Measurements from ENCODE around the gene HDAC4. TPM values are rescaled to one million over a fixed set of nuclear protein-coding genes. Genes with fewer than 3 reads are reported as not detected.

The HDAC4 gene
- total and polyA plus RNA-seq, 10 of the 15 experiments (the other 5 are each of a cell fraction or from before 2014, with no cell fraction given) = 0.22 to 15.7 (median 4.8) TPM

DNA sequence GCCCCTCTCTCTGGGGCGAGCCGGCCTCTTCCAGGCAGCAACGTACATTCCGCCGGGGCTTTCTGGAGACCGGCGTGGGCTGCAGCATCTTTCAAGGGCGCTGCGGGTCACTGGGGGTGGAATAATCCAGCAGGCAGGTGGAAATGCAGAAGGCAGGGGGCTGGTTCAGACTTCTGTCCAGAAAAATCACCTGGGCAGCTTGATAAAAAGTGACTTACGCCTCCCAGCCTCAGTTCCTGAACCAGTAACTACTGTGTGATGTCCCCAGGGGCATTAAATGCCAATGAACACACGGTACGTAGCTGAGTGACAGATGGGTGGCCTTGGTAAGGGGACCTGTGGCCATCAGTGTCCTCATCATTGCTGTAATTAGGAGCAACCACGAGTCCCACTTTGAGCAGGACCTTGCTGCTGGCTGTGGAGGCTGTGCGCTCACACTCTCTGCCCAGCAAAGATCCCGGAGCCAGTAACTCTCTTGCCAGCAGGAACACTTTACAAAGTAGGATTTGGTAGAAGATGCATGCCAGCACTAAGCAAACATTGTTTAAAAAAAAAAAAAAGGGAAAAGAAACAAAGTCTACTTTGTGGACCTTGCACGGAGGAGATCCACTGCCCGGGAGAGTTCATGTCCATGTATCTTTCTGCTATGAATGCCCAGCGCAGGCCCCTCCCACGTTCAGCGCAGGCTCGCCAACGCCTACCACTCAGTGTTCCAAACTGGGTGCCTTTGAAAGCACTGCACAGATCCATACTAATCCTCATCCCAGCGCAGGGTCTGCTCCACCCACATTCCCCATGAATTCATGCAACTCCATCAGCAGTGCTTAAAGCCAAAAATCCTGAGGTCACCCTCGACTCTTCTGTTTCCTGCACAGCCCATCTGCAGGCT, 177.3 kb downstream of the HDAC4 start (continued):
- TF ChIP-seq, protein P1, sequence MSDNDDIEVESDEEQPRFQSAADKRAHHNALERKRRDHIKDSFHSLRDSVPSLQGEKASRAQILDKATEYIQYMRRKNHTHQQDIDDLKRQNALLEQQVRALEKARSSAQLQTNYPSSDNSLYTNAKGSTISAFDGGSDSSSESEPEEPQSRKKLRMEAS (IDR thresholded peaks at IDR 0.05; ENCODE audit: low read depth, low read length) = no peak
- no peak for TF ChIP-seq SMC3 (IDR thresholded peaks at IDR 0.05; ENCODE audit: borderline replicate concordance, low read length)
- TF ChIP-seq, protein P2, sequence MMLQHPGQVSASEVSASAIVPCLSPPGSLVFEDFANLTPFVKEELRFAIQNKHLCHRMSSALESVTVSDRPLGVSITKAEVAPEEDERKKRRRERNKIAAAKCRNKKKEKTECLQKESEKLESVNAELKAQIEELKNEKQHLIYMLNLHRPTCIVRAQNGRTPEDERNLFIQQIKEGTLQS (IDR thresholded peaks at IDR 0.05; ENCODE audit: borderline replicate concordance, extremely low read depth, low read depth, low read length) = no peak

DNA sequence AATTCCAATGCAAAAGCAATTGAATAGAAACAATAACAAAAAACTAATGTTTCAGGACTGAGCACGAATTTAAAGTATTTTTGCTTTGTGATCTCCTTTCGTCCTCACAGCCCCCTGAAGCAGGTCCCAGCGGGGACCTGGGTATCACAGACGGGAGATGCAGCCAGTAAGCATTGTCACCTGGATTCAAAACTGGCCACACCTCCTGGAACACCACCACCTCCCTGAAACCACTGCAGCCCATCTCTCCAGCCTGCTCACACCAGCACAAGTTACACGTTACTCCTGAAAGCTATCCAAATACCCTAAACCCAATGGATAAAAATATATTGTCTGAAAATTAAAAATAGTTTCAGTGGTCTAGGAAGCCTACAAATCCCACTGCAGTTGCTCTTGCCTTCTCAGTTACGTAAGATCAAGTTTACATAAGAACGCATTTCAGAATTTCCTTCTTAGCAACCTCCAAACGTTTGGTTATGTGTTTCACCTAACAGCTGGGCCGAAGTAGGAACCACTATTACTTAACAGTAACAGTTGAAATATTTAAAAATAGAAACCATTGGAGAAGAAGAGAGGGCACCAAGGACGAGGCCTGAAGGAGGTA, 178.0 kb downstream of the HDAC4 start:
- Histone ChIP-seq H3K4me2 (ENCODE audit: control insufficient read depth, insufficient read depth) (no peak overlapping the region), H3K79me2 (ENCODE audit: control insufficient read depth, insufficient read depth, low read length) (no peaks in the 10 kb centered on the region), H3K9me3 (replicated peaks; ENCODE audit: control insufficient read depth, insufficient read depth, low read length) (no peaks in the 10 kb centered on the region; the same call in 2 of the 3 replicates), H3K9ac (ENCODE audit: control insufficient read depth, insufficient read depth, low read length) (no peak overlapping the region), H3K27me3 (replicated peaks in 1 of 2; ENCODE audit: control insufficient read depth in 2 of 2, insufficient read depth in 2 of 2, low read length in 1 of 2) (no peaks in the 10 kb centered on the region), H3K4me3 (no peak overlapping the region), H4K20me1 (ENCODE audit: control insufficient read depth, insufficient read depth) (no peaks in the 10 kb centered on the region; the same call in 1 of the 2 replicates), H3K4me1 (ENCODE audit: control insufficient read depth, insufficient read depth, low read length) (no peaks in the 10 kb centered on the region; the same call in 1 of the 2 replicates), H3K27ac (ENCODE audit: control insufficient read depth, insufficient read depth) (no peak overlapping the region), H3K36me3 (ENCODE audit: control insufficient read depth in 2 of 2, insufficient read depth in 2 of 2, low read length in 1 of 2) (no peaks in the 10 kb centered on the region), H2AFZ (ENCODE audit: control insufficient read depth, low read depth, low read length) (no peak overlapping the region)
- RAD21 ChIA-PET (ENCODE audit: unreplicated experiment) = no interaction called here
- TF ChIP-seq, protein P3, sequence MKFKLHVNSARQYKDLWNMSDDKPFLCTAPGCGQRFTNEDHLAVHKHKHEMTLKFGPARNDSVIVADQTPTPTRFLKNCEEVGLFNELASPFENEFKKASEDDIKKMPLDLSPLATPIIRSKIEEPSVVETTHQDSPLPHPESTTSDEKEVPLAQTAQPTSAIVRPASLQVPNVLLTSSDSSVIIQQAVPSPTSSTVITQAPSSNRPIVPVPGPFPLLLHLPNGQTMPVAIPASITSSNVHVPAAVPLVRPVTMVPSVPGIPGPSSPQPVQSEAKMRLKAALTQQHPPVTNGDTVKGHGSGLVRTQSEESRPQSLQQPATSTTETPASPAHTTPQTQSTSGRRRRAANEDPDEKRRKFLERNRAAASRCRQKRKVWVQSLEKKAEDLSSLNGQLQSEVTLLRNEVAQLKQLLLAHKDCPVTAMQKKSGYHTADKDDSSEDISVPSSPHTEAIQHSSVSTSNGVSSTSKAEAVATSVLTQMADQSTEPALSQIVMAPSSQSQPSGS (IDR thresholded peaks at IDR 0.05; ENCODE audit: low read length) = no peak
- TF ChIP-seq YY1 (IDR thresholded peaks at IDR 0.05; ENCODE audit: low read depth, low read length) (no peak), BRCA1 (IDR thresholded peaks at IDR 0.05; ENCODE audit: low read depth, low read length) (no peak)
- intact Hi-C loops (cut with micrococcal nuclease; ENCODE audit: unreplicated experiment) (no loop called here), in situ Hi-C loops (cut with MboI) (no loop called here)
- no peak for FAIRE-seq
- POLR2A ChIA-PET = no interaction called here
- DNase-seq (ENCODE audit: low read depth, low spot score) = no peak
- CTCF ChIA-PET = no interaction called here
- no peak for ATAC-seq
- no TSS peak for BruUV-seq (replicated peaks)
- SMC1A ChIA-PET (ENCODE audit: uncharacterized antibody, unreplicated experiment) = interaction anchor here (1.0 to 1.1 kb wide), 2 partner anchors 11 to 25 kb away, joined by 3 to 6 read pairs; no protein-coding TSS in a partner anchor
- 57% methylated on average over 10 of the region's 10 CpGs for WGBS (ENCODE audit: insufficient coverage, insufficient replicate concordance, low lambda C conversion rate, missing lambda C conversion rate)

All from GM12878 (cell line).